ENCODE measurements around the gene OXSR1. TPM values are rescaled to one million over a fixed set of nuclear protein-coding genes. Genes with fewer than 3 reads are reported as not detected.
"Not testable (repeated sequence)": the region's sequence is repeated elsewhere in the genome, so short reads cannot be mapped to it uniquely, and the experiment has no call there.

OXSR1 gene
- total RNA-seq, 1 donor from 2014 or later: 36.0 TPM

- TF ChIP-seq CTCF (IDR thresholded peaks at IDR 0.05; ENCODE audit: unreplicated experiment): no peak
- no peaks in the 10 kb centered on the region for H3K36me3 Mint-ChIP-seq (ENCODE audit: low read depth, unreplicated experiment)
- no peak for DNase-seq (ENCODE audit: low spot score)
- H3K4me1 Mint-ChIP-seq (ENCODE audit: unreplicated experiment): peaks cover 11% of the 10 kb centered on the region
- no peaks in the 10 kb centered on the region for H3K9me3 Mint-ChIP-seq (ENCODE audit: unreplicated experiment)
- H3K27ac Mint-ChIP-seq (ENCODE audit: unreplicated experiment): no peak overlapping the region
- no peaks in the 10 kb centered on the region for H3K27me3 Mint-ChIP-seq (ENCODE audit: unreplicated experiment)
- no peak overlapping the region for H3K4me3 Mint-ChIP-seq (ENCODE audit: unreplicated experiment)
These were observed 8.6 kb downstream of the OXSR1 start for GRCh38 chr3:38173834-38174418.

GRCh38 chr3:38177181-38177580, 11.8 kb downstream of the OXSR1 start:
- peaks cover 13% of the 10 kb centered on the region for H3K4me1 Mint-ChIP-seq (ENCODE audit: unreplicated experiment)
- H3K36me3 Mint-ChIP-seq (ENCODE audit: low read depth, unreplicated experiment): peaks cover 6% of the 10 kb centered on the region
- H3K27me3 Mint-ChIP-seq (ENCODE audit: unreplicated experiment): no peaks in the 10 kb centered on the region
- no peaks in the 10 kb centered on the region for H3K9me3 Mint-ChIP-seq (ENCODE audit: unreplicated experiment)
- DNase-seq (ENCODE audit: low spot score): no peak
- no peak for TF ChIP-seq CTCF (IDR thresholded peaks at IDR 0.05; ENCODE audit: unreplicated experiment)
- H3K4me3 Mint-ChIP-seq (ENCODE audit: unreplicated experiment): no peak overlapping the region
- H3K27ac Mint-ChIP-seq (ENCODE audit: unreplicated experiment): no peak overlapping the region

- DNase-seq (ENCODE audit: low spot score): no peak
- H3K27ac Mint-ChIP-seq (ENCODE audit: unreplicated experiment): no peak overlapping the region
- H3K9me3 Mint-ChIP-seq (ENCODE audit: unreplicated experiment): no peaks in the 10 kb centered on the region
- no peak for TF ChIP-seq CTCF (IDR thresholded peaks at IDR 0.05; ENCODE audit: unreplicated experiment)
- peaks cover 5% of the 10 kb centered on the region for H3K36me3 Mint-ChIP-seq (ENCODE audit: low read depth, unreplicated experiment)
- no peaks in the 10 kb centered on the region for H3K27me3 Mint-ChIP-seq (ENCODE audit: unreplicated experiment)
- H3K4me3 Mint-ChIP-seq (ENCODE audit: unreplicated experiment): no peak overlapping the region
- H3K4me1 Mint-ChIP-seq (ENCODE audit: unreplicated experiment): peaks cover 11% of the 10 kb centered on the region
These were observed 21.4 kb downstream of the OXSR1 start for GRCh38 chr3:38186781-38187180.

- no peak overlapping the region for H3K27ac Mint-ChIP-seq (ENCODE audit: unreplicated experiment)
- no peak for TF ChIP-seq CTCF (IDR thresholded peaks at IDR 0.05; ENCODE audit: unreplicated experiment)
- H3K27me3 Mint-ChIP-seq (ENCODE audit: unreplicated experiment): no peaks in the 10 kb centered on the region
- H3K9me3 Mint-ChIP-seq (ENCODE audit: unreplicated experiment): no peaks in the 10 kb centered on the region
- peaks cover 5% of the 10 kb centered on the region for H3K36me3 Mint-ChIP-seq (ENCODE audit: low read depth, unreplicated experiment)
- H3K4me1 Mint-ChIP-seq (ENCODE audit: unreplicated experiment): no peaks in the 10 kb centered on the region
- DNase-seq (ENCODE audit: low spot score): no peak
- no peak overlapping the region for H3K4me3 Mint-ChIP-seq (ENCODE audit: unreplicated experiment)
These were observed 25.1 kb downstream of the OXSR1 start for GRCh38 chr3:38190481-38190881.

- H3K27ac Mint-ChIP-seq (ENCODE audit: unreplicated experiment); DNase-seq (ENCODE audit: low spot score); H3K9me3 Mint-ChIP-seq (ENCODE audit: unreplicated experiment); H3K27me3 Mint-ChIP-seq (ENCODE audit: unreplicated experiment): not testable (repeated sequence)
- peaks cover 22% of the 10 kb centered on the region for H3K36me3 Mint-ChIP-seq (ENCODE audit: low read depth, unreplicated experiment)
- H3K4me3 Mint-ChIP-seq (ENCODE audit: unreplicated experiment): peak overlapping the region; percentile 49
- H3K4me1 Mint-ChIP-seq (ENCODE audit: unreplicated experiment): peaks cover 16% of the 10 kb centered on the region
These were observed 37.6 kb downstream of the OXSR1 start for GRCh38 chr3:38202931-38203330.

Data from endothelial cell (in vitro differentiated cells).